Thyroid gland (tissue), 4 donors: ENCODE results near the gene KIAA1549. TPM values are rescaled to one million over a fixed set of nuclear protein-coding genes. Genes with fewer than 3 reads are reported as not detected.

Experiments used
- DNase-seq, 2 donors: peaks; one replicate each; pipeline ENCODE4 v3.0.0-alpha.2; 2019
- H3K27ac ChIP-seq, 3 donors: fragments of 200-600 bp; sonication (generic); 1 replicate in 2 of 3; 2 replicates in 1 of 3; pipeline ENCODE4 v1.5.1; 2016 to 2019; ENCODE audit warnings: mild to moderate bottlenecking in 1 of 3, moderate library complexity in 1 of 3
- H3K27me3 ChIP-seq: fragments of 200-600 bp; sonication (generic); one replicate; pipeline ENCODE4 v1.5.1; 2019
- H3K36me3 ChIP-seq, 2 donors: fragments of 200-600 bp; sonication (generic); one replicate each; pipeline ENCODE4 v1.5.1; 2016 to 2019
- H3K4me1 ChIP-seq, 2 donors: fragments of 200-600 bp; sonication (generic); one replicate each; pipeline ENCODE4 v1.5.1; 2017 to 2019
- H3K4me3 ChIP-seq, 3 donors: fragments of 200-600 bp; sonication (generic); replicated peaks in 1 of 3; 1 replicate in 2 of 3; 2 replicates in 1 of 3; pipeline ENCODE4 v1.5.1; 2016; ENCODE audit warnings: mild to moderate bottlenecking in 1 of 3
- H3K9me3 ChIP-seq: fragments of 200-600 bp; sonication (generic); one replicate; pipeline ENCODE4 v1.5.1; 2017
- POLR2A ChIP-seq, 2 donors: fragments of 450-650 bp; IDR thresholded peaks; one replicate each; pipeline ENCODE4 v1.6.1; 2017; ENCODE audit warnings: antibody characterized with exemption in 2 of 2, mild to moderate bottlenecking in 2 of 2, moderate library complexity in 1 of 2
- WGBS, 2 donors: methylation state at CpG; one replicate each; pipeline ENCODE4 v1.1.5; 2017; 5-methylcytosine and 5-hydroxymethylcytosine counted together
- intact Hi-C: fragments of 100-400 bp; cut with DNase I; formaldehyde crosslinking; loops from one replicate; pipeline ENCODE4 v1.15.1; 2023
- total RNA-seq, 4 donors: library from RNA; depleted of rRNA; stranded (reverse); fragments of >200 nt; gene quantifications; one replicate each; pipeline ENCODE4 v1.2.3, GENCODE V29; 2016
- TF ChIP-seq, protein P1 (sequence below), 6 experiments: fragments of 200-600 bp in 3 of 6; fragments of 450-650 bp in 3 of 6; sonication (generic) in 3 of 6; IDR thresholded peaks; one replicate each; pipeline ENCODE4 v1.5.1; 2016 to 2019; ENCODE audit warnings: antibody characterized with exemption in 6 of 6, mild to moderate bottlenecking in 2 of 6, inconsistent platforms in 1 of 6, moderate library complexity in 1 of 6

KIAA1549 gene
- total RNA-seq, 4 donors from 2014 or later, result 1.2 to 3.9 (median 2.6) TPM

DNA sequence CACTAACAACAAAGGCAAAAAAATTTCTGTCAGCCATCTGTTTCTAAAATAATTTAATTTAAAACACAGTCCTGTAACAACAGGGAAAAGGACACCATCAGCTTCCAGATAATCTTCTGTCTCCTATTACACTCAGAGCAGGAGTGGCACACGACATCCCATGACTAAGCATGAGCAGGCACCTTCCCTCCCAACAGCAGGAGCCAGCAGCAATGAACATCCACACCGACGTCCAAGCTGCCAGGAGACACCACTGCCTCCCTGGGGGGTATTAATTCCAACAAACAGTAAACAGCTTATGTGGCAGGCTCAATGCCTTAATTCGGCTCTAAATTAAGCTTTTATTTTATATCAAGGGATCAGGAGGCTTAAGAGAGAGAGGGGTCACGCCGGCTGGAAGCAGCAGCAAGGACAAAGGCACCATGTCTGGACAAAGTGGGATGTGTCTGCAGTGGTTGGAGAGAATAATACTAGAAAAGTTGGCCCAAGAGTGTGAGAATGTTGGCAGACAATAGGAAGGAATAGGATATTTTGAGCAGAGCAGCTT lies 45.7 kb downstream of the KIAA1549 start:
- H3K4me1 ChIP-seq, result peaks cover 8 to 10% of the 10 kb centered on the region in 2 donors
- intact Hi-C loops, result no loop called here
- TF ChIP-seq POLR2A (IDR thresholded peaks at IDR 0.05), result no peak
- TF ChIP-seq, protein P1, sequence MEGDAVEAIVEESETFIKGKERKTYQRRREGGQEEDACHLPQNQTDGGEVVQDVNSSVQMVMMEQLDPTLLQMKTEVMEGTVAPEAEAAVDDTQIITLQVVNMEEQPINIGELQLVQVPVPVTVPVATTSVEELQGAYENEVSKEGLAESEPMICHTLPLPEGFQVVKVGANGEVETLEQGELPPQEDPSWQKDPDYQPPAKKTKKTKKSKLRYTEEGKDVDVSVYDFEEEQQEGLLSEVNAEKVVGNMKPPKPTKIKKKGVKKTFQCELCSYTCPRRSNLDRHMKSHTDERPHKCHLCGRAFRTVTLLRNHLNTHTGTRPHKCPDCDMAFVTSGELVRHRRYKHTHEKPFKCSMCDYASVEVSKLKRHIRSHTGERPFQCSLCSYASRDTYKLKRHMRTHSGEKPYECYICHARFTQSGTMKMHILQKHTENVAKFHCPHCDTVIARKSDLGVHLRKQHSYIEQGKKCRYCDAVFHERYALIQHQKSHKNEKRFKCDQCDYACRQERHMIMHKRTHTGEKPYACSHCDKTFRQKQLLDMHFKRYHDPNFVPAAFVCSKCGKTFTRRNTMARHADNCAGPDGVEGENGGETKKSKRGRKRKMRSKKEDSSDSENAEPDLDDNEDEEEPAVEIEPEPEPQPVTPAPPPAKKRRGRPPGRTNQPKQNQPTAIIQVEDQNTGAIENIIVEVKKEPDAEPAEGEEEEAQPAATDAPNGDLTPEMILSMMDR (IDR thresholded peaks at IDR 0.05), result no peak
- DNase-seq, result peak; percentile 23 to 55
- H3K4me3 ChIP-seq, result no peak overlapping the region
- H3K9me3 ChIP-seq, result no peaks in the 10 kb centered on the region
- no peaks in the 10 kb centered on the region for H3K27me3 ChIP-seq
- 32 to 53% methylated on average over 6 of the region's 6 CpGs for WGBS, 2 donors
- H3K36me3 ChIP-seq, result no peaks in the 10 kb centered on the region
- no peak overlapping the region for H3K27ac ChIP-seq

DNA sequence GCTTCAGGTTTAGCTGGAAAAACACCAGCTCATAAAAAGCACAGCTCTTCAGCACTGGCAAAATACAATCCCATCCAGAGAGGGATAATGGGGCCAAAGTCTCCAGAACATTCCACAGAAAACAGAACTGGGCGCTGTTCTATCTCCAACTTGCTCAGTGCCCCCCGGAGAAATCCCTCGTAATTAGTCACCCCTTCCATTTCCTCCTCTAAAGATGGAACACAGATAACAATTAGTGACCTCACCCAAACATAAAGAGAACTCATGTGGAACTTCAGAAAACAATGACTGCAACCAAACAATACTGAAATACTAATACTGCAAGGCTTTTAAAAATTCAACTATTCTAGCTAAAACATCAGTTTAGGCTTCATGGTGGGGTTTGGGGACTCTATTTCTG lies 46.3 kb downstream of the KIAA1549 start:
- Histone ChIP-seq H3K27ac (no peak overlapping the region), H3K4me3 (no peak overlapping the region), H3K36me3 (no peaks in the 10 kb centered on the region), H3K4me1 (peaks cover 8 to 10% of the 10 kb centered on the region in 2 donors), H3K27me3 (no peaks in the 10 kb centered on the region), H3K9me3 (no peaks in the 10 kb centered on the region)
- DNase-seq, result no peak
- TF ChIP-seq, protein P1 (IDR thresholded peaks at IDR 0.05), result no peak
- no peak for TF ChIP-seq POLR2A (IDR thresholded peaks at IDR 0.05)
- intact Hi-C loops, result no loop called here
- 69 to 71% methylated on average over 3 of the region's 3 CpGs for WGBS, 2 donors

DNA sequence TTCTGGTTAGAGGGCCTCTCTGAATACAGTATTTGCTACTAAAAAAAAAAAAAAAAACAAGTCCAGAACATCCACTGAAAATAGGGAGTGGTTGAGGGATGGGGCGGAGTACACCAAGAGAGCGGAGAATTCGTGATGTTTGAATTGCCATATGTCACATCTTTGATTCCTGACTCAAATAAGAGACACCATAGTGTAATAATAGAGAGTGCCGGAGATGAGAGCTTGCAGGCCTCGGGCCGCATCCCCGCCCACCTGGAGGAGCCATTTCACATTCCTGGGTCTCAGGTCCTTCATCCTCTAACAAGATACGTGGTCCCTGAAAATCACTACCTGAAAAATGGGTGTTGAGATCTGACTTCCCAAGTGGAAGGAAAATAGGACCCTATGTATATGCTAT lies 46.8 kb downstream of the KIAA1549 start:
- no peaks in the 10 kb centered on the region for H3K27me3 ChIP-seq
- H3K4me1 ChIP-seq, result peaks cover 8 to 10% of the 10 kb centered on the region in 2 donors
- 94 to 98% methylated on average over 8 of the region's 8 CpGs for WGBS, 2 donors
- H3K4me3 ChIP-seq, result no peak overlapping the region
- no peak overlapping the region for H3K27ac ChIP-seq
- H3K36me3 ChIP-seq, result no peaks in the 10 kb centered on the region
- intact Hi-C loops, result no loop called here
- DNase-seq, result no peak
- H3K9me3 ChIP-seq, result no peaks in the 10 kb centered on the region
- no peak for TF ChIP-seq POLR2A (IDR thresholded peaks at IDR 0.05)
- TF ChIP-seq, protein P1 (IDR thresholded peaks at IDR 0.05), result no peak

DNA sequence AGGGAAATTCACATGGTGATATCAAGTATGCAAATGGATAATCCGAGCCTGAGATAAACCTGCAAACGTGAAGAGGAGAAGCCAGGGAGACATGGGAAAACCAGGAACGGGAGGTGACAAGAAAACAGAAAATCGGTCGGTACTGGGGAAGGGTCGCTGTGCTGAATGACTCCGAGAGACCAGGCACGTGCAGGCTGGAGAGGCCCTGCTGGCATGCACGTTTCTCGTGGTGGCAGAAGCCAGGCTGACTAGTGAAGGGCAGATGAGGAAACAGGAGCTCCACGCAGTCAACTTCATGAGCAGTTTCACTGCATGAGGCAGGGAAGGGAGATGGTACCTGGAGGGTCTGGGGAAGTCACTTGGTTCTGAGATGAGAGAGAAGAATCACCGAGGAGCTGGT lies 48.3 kb downstream of the KIAA1549 start:
- Histone ChIP-seq H3K27ac (no peak overlapping the region), H3K4me3 (no peak overlapping the region), H3K27me3 (no peaks in the 10 kb centered on the region), H3K36me3 (no peaks in the 10 kb centered on the region), H3K4me1 (peaks cover 8 to 10% of the 10 kb centered on the region in 2 donors), H3K9me3 (no peaks in the 10 kb centered on the region)
- TF ChIP-seq POLR2A (IDR thresholded peaks at IDR 0.05), result no peak
- TF ChIP-seq, protein P1 (IDR thresholded peaks at IDR 0.05), result no peak
- DNase-seq, result no peak
- WGBS, 2 donors, result 86 to 93% methylated on average over 12 of the region's 12 CpGs
- intact Hi-C loops, result no loop called here

DNA sequence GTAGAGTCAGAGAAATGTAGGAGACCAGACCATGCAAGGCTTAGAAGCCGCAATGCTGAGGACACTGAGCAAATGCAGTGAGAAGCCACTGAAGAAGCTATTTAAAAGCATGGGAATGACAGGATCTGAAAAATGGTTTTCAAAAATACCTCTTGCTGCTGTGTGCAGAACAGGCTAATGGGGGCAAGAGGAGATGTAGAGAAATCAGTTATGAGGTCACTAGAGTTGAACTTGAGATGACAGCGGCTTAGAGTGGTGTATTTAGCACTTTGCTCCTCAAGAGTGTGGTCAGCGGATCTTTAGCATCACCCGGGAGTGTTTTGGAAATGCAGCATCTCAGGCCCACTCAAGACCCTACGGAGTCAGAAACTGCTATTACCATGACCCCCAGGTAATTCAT lies 48.8 kb downstream of the KIAA1549 start:
- no peaks in the 10 kb centered on the region for H3K27me3 ChIP-seq
- intact Hi-C loops, result no loop called here
- H3K27ac ChIP-seq, result no peak overlapping the region
- peaks cover 8 to 10% of the 10 kb centered on the region in 2 donors for H3K4me1 ChIP-seq
- no peak for TF ChIP-seq POLR2A (IDR thresholded peaks at IDR 0.05)
- TF ChIP-seq, protein P1 (IDR thresholded peaks at IDR 0.05), result no peak
- no peak for DNase-seq
- H3K36me3 ChIP-seq, result no peaks in the 10 kb centered on the region
- no peaks in the 10 kb centered on the region for H3K9me3 ChIP-seq
- WGBS, 2 donors, result 91 to 92% methylated on average over 5 of the region's 5 CpGs
- no peak overlapping the region for H3K4me3 ChIP-seq
